Fibroblast of the aortic adventitia (primary cell): ENCODE data around the gene AGPAT3. TPM values are rescaled to one million over a fixed set of nuclear protein-coding genes. Genes with fewer than 3 reads are reported as not detected.

ENCODE experiments used
- DNase-seq: peaks from one replicate; pipeline ENCODE4 v3.0.0-alpha.2; 2010; ENCODE audit warnings: low read depth
- H3K4me3 ChIP-seq: 2 replicates; pipeline ENCODE4 v1.5.1; 2011; ENCODE audit warnings: low read depth, mild to moderate bottlenecking, control low read depth, low read length, moderate library complexity
- CTCF ChIP-seq: IDR thresholded peaks from 2 replicates; pipeline ENCODE4 v1.5.1; 2011; ENCODE audit warnings: mild to moderate bottlenecking, low read length, control low read depth, inconsistent platforms; ENCODE audit not compliant: insufficient read depth
- total RNA-seq: library from RNA; depleted of rRNA; stranded (reverse); fragments of >200 nt; gene quantifications from 2 replicates; pipeline ENCODE4 v1.2.3, GENCODE V29; 2012; ENCODE audit warnings: low replicate concordance

The AGPAT3 gene
- total RNA-seq, 1 donor, result 29.0 TPM

GRCh38 chr21:43921979-43922945, 57.2 kb downstream of the AGPAT3 start:
- no peak for DNase-seq
- TF ChIP-seq CTCF, result no peak
- no peak overlapping the region for H3K4me3 ChIP-seq

- no peak for TF ChIP-seq CTCF
- no peak for DNase-seq
These were observed 57.9 kb downstream of the AGPAT3 start for GRCh38 chr21:43922949-43923348.

GRCh38 chr21:43923391-43923790, 58.4 kb downstream of the AGPAT3 start:
- DNase-seq, result no peak
- TF ChIP-seq CTCF, result no peak

More at GRCh38 chr21:43922949-43923348, 57.9 kb downstream of the AGPAT3 start:
- H3K4me3 ChIP-seq, result no peak overlapping the region

GRCh38 chr21:43924421-43925095, 59.5 kb downstream of the AGPAT3 start:
- no peak overlapping the region for H3K4me3 ChIP-seq
- no peak for DNase-seq

More at GRCh38 chr21:43923391-43923790, 58.4 kb downstream of the AGPAT3 start:
- H3K4me3 ChIP-seq, result no peak overlapping the region

GRCh38 chr21:43925096-43925481, 60.1 kb downstream of the AGPAT3 start:
- no peak for DNase-seq
- no peak for TF ChIP-seq CTCF
- H3K4me3 ChIP-seq, result no peak overlapping the region

More at GRCh38 chr21:43924421-43925095, 59.5 kb downstream of the AGPAT3 start:
- TF ChIP-seq CTCF, result no peak

GRCh38 chr21:43925609-43926008, 60.6 kb downstream of the AGPAT3 start:
- no peak overlapping the region for H3K4me3 ChIP-seq
- DNase-seq, result no peak
- TF ChIP-seq CTCF, result no peak
